GM12864 (cell line): ENCODE measurements around the gene USP16.
"Not testable (repeated sequence)": the region's sequence is repeated elsewhere in the genome, so short reads cannot be mapped to it uniquely, and the experiment has no call there.

Source experiments
- DNase-seq: peaks from one replicate; pipeline ENCODE4 v3.0.0-alpha.2; 2011; ENCODE audit warnings: low read depth
- H3K4me3 ChIP-seq: 2 replicates; pipeline ENCODE4 v1.5.1; 2011; ENCODE audit warnings: mild to moderate bottlenecking, low read depth, low read length, control low read depth
- CTCF ChIP-seq: IDR thresholded peaks from 2 replicates; pipeline ENCODE4 v1.5.1; 2011; ENCODE audit warnings: low read depth, mild to moderate bottlenecking, moderate library complexity, low read length, control low read depth, inconsistent platforms; ENCODE audit errors: missing control alignments

Gene USP16

GRCh38 chr21:28992526-28993292 lies 31.8 kb upstream of the USP16 start, which contains the start of gene LTN1:
Gene LTN1 (minus strand): TSS chr21:28992877. CDS start chr21:28992805, 72 bp downstream.
- peak; percentile 99 for DNase-seq
- no peak for TF ChIP-seq CTCF
- peak within 1 kb of the TSS; percentile 66 for H3K4me3 ChIP-seq

- H3K4me3 ChIP-seq: peak overlapping the region; percentile 50
- DNase-seq: no peak
- TF ChIP-seq CTCF: no peak
These were observed 31.2 kb upstream of the USP16 start for GRCh38 chr21:28993293-28993629.

GRCh38 chr21:29002442-29003144 lies 21.9 kb upstream of the USP16 start:
- H3K4me3 ChIP-seq: peak overlapping the region; percentile 98
- peak; percentile 97 for DNase-seq
- no peak for TF ChIP-seq CTCF

- no peak overlapping the region for H3K4me3 ChIP-seq
- no peak for TF ChIP-seq CTCF
- no peak for DNase-seq
These were observed 18.8 kb upstream of the USP16 start for GRCh38 chr21:29005696-29006095.

GRCh38 chr21:29007135-29007534 lies 17.3 kb upstream of the USP16 start:
- no peak overlapping the region for H3K4me3 ChIP-seq
- TF ChIP-seq CTCF: no peak
- DNase-seq: no peak

- no peak for TF ChIP-seq CTCF
- H3K4me3 ChIP-seq: no peak overlapping the region
- no peak for DNase-seq
These were observed 16.7 kb upstream of the USP16 start for GRCh38 chr21:29007810-29008209.

- H3K4me3 ChIP-seq: no peak overlapping the region
- no peak for DNase-seq
- no peak for TF ChIP-seq CTCF
These were observed 16.1 kb upstream of the USP16 start for GRCh38 chr21:29008367-29008766.

- DNase-seq, H3K4me3 ChIP-seq: not testable (repeated sequence)
These were observed 13.2 kb upstream of the USP16 start for GRCh38 chr21:29011236-29011635.
